HG02884 (cell line): Measurements from ENCODE around the gene PDXP.

Source experiments
- ATAC-seq: cut with Tn5 transposase; IDR thresholded peaks from one replicate; pipeline ENCODE4 v1.9.1; 2021; ENCODE audit warnings: mild to moderate bottlenecking, moderate library complexity; ENCODE audit not compliant: unreplicated experiment

Gene PDXP

DNA sequence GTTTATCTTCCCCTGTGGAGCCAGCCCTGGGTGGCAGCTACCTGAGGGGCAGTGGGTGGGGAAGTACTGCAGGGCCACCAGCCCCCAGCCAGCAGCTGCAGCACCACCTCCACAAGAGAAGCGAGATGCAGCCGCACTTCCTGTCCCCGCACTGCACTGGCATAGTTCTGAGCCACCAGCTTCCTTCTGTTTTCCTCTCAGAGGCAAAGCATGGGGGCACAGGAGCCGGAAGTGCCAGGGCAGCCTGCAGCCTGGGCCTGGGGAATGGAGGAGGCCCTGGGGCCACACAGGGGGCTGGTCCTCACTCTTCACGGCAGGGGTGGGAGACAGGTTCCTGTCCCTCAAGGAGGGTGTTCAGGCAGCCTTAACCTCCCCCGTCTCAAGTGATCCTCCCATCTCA lies 31.0 kb upstream of the PDXP start:
- ATAC-seq: no peak

DNA sequence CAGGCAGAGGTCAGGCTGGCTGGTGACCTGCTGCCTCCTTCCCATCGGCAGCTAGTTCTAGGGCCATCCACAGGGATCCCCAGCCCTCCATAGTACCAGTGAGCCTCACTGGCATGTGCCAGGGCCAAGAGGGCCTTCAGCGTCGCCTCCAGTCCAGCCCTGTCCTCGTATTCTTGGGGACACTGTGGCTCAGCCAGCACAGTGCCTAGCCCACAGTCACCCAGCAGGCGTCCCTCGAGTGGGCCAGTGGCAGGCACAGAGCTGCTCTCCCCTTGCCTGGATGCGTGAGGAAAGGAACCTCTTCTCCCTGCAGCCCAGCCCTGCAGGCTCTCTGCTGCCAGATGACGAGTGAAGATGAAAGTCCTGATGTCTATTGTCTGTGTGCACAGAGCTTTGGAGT lies 29.7 kb upstream of the PDXP start:
- ATAC-seq: no peak

DNA sequence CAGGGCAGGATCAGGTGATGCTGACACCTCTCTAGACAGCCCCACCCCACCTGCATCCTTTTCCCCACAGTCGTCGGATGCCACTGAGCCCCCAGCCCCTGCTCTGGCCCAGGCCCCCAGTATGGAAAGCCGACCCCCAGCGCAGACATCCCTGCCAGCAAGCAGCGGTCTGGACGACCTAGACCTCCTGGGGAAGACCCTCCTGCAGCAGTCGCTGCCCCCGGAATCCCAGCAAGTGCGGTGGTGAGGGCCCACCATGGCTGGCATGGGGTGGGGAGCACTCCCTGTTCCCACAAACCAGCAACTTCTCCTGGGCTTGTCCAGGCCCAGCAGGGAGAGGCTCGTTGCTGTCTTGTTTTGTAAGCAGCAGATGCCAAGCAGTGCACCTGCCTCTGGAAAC lies 28.6 kb upstream of the PDXP start:
- no peak for ATAC-seq

DNA sequence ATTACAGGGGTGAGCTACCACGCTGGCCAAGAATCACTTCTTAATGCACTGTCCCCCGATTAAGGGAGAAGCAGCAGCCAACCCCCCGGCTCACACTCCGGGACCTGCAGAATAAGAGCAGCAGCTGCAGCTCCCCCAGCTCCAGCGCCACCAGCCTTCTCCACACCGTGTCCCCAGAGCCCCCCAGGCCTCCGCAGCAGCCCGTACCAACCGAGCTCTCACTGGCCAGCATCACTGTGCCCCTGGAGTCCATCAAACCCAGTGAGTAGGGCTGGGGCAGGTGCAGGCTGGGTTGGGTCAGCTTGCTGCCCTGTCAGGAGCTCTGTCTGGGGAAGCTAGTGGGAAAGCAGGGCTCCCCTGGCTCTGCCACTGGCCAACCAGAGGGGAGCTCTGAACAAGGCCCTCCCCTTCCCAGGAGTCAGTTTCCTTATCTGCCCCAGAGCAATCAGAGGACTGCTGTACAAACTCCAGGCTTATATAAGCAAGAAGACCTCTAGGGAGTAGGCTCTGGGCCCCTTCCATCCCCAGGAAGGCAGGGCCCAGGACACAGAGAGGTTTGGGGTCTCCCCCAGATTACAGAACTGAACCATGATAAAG lies 27.6 kb upstream of the PDXP start:
- ATAC-seq: no peak

DNA sequence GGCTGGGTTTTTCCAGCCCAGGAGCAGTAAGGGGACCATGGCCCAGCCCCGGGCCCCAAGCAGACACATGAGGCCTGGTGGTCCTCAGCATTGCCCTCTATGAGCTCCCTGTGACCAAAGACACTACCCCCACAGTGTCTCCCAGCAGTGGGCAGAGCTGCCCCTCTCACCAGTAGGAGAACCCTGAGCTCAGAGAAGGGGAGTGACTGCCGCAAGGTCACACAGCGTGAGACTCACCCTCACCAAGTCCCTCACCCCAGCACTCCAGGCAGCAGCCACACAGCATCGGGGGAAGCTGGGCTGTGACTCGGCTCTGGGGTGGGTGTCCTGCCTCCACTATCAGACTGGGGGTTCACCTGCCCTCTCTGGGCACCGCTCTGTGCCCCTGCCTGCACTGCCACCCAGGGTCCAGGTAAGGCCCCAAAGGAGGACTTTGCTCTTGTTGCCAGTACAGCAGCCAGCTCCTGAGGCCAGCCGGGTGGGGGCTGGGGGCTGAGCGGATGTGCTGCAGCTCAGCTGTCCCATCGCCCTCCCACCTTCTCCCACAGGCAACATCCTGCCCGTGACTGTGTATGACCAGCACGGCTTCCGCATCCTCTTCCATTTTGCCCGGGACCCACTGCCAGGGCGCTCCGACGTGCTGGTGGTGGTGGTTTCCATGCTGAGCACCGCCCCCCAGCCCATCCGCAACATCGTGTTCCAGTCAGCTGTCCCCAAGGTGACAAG lies 26.9 kb upstream of the PDXP start:
- ATAC-seq: no peak

DNA sequence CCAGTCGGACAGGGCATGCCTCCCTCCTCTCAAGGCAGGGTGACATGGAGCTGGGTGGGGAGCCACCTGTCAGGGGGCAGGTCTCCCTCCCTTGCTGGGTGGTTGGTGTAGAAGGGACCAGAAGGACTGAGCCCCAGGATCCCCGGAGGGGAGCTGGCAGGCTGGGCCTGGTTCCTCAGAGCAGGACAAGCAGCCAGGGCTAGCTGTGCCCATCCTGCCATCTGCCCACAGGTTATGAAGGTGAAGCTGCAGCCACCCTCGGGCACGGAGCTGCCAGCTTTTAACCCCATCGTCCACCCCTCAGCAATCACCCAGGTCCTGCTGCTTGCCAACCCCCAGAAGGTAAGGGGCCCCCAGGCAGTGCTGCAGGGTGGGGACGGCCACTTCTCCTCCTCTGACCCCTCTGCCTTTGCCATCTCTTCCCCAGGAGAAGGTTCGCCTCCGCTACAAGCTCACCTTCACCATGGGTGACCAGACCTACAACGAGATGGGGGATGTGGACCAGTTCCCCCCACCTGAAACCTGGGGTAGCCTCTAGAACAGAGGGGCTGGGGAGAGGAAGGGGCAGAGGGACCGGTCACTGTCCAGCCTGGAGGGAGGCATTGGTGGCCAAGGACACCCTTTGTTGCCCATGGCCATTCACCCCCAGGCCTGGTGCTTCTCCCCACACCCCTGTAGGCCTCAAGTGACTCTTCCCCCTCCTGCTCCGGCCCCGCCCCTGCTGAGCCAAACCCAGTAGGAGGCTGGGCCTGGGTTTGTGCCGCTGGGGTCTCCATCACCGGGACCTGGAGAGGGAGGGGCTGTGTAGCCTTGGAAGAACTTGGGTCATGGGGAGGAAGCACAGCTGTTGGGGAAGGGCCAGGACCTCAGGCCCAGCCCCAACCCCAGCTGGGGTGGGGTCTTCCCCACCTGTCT lies 26.1 kb upstream of the PDXP start:
- no peak for ATAC-seq

DNA sequence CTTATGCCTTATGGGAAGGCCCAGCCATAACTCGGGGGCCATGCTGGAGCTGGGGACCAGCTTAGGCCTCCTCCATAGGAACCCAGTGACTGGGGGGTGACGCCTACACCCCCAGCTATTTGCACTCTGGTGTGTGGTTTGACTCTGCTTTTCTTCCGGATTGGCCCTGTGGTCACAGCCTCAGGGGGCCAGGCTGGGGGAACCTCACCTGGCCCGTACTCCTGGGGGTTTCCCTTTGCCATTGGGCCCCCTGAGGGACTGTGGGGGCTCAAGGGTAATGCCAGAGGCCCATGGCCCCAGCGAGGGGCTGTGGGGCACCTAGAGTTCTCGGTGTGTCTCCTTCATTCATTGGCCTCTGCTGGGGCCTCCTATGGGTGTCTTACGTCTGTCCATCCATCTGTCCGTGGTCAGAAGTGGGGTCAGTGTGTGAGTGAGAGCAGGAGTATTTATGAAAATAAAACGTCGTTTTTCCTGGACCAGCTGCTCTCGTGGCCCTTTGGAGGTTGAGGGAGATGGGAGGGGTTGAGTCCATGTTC lies 25.4 kb upstream of the PDXP start:
- peak; percentile 39 for ATAC-seq

DNA sequence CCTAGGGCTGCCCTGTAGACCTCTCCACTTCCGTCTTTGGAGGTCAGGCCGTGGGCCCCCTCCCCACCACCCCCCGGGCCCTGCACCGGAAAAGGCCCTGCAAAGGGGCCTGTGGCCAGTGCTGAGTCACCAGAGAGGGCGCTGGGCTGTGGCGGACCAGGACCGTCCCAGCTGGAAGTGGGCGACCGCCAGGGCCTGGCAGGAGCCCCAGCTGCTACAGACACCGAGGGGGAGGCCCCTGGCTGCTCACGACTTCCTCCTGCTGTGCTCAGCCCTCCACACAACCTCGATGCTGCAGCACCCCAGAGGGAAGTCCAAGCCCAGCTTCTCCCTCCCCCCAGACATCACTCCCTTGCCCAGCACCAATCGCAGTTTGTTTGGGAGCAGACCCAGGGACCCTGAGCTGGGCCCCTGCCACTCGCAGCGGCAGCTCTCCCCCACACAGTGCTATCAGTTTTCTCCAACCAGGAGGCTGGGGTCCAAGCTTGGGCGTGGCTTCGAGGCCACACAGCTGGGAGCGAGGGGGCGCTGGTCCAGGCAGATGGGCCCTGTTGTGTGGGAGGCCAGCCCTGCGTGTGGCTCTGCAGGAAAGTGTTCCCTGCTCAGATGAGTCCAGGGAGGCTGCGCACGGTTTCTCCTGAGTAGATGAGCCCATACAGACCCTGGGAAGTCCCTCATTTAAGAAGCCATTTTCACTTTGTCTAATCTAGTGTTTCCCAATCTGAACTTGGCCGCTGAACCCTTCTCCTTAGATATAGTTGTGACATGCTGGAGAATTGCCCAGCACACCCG lies 24.7 kb upstream of the PDXP start:
- peak; percentile 41 for ATAC-seq

DNA sequence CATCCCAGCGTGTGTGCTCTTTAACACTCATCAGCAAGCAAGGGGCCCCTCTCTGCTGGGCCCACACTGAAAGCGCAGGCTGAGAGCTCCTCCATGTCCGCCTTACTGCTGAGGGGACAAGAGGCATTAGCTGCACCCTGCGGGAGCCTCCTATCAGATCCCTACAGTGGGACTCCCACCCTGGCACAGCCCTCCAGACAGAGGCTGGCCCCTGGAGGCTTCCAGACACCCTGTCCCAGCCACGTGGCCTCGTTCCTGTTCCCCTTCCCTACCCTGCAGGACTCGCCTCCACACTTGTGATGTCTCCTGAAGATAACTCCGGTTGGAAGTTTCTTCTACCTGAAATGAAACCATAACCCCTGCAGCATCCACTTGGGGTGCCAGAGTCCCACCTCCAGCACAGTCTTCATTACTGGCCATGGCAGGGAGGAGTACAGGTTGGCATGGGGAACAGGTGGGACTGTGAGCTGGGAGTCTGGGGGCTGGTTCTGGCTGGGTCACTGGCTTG lies 24.1 kb upstream of the PDXP start:
- no peak for ATAC-seq

DNA sequence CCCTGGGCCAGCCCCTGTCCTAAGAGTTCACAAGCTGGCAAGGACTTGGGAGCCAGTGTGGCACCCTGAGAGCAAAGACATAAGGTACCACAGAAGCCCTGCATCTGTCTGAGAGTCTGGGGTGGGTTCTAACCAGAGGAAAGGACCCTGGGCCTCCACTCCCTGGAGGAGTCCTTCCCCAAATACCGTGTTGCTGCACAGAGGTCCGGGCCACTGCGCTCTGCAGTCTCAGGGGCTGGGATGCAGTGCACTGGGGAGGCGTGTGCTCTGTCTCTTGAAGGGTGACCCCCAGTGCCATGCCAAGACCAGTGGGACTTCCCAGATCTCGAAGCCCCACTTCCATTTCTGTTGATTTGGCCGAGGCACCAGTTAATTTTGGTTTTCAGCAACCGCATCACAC lies 23.4 kb upstream of the PDXP start:
- no peak for ATAC-seq

DNA sequence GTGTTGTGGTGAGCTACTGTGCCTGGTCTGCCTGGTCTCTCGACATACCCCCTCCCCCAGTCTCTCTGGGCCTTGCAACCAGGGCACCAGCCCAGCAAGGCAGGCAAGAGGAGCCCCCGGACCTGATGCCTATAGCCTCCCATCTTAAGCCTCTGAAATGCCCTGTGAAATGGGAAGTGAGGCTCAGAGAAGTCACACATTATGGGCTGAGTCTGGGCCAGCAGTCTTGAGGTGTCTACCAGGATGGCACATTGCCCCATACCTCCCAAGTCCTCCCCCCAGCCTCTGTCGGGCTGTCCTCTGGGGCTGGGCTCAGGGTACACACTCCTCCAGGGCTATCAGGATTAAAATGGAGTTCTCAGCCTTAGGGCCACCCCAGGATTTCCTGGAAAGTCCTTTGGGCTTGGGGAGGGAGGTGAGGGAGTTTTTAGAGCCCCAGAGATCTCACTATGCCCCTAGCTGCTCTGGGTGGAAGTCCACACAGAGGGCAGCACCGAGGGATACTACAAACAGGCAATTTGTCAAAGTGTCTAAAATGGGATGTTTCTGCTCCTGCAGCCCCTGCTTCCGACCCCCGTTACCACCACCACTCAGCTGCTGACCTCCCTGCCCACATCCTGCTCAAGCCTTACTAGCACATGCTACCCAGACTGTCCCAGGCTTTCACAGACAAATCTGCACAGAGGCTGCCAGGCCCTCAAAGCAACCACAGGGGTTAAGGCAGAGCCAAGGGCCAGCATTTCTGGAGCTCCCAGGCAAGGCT lies 22.2 kb upstream of the PDXP start:
- ATAC-seq: no peak

DNA sequence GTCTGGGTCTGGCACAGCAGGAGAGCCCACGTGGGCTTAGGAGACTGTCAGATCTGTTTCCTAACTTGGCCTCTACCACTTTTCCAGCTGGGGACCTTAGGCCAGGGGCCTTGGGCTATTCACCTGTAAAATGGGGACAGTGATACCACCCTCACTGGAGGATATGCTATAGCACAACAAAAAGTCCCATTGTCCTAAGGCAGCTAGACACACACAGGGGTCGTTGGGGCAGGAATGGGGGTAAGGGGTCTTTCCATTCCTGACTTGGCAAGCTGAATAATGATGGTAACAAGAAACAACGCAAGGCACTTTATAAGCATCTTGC lies 21.6 kb upstream of the PDXP start:
- no peak for ATAC-seq

DNA sequence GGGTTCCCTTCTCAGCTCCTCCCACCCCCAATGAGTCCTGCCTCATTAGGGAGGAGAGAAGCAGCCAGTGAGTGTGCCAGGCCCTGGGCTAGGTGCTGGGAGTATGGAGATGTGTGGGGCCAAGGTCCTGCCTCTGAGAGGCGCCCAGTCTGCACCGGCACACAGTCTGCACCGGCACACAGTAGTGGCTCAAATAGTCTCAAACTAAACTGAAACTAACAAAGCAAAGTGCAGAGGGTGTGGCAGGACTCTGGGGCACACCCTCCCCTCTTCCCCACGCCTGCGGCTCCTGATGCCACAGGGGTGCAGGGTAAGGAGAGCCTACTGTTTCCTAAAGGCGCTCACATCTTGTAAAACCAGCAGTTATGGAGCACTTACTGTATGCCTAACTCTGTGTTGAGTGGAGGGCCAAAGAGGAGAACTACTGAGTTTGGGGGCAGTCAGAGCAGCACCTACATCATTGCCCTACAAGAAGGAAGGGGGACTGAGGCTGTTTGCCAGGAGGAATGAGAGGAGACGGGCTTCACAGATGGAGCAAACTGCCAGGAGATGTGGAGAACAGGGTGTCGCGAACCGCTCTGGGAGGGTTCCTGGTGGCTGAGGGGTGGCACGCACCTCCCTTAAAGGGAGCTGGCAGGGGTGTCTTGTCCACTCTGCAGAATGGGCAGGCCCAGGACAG lies 20.0 kb upstream of the PDXP start:
- no peak for ATAC-seq

DNA sequence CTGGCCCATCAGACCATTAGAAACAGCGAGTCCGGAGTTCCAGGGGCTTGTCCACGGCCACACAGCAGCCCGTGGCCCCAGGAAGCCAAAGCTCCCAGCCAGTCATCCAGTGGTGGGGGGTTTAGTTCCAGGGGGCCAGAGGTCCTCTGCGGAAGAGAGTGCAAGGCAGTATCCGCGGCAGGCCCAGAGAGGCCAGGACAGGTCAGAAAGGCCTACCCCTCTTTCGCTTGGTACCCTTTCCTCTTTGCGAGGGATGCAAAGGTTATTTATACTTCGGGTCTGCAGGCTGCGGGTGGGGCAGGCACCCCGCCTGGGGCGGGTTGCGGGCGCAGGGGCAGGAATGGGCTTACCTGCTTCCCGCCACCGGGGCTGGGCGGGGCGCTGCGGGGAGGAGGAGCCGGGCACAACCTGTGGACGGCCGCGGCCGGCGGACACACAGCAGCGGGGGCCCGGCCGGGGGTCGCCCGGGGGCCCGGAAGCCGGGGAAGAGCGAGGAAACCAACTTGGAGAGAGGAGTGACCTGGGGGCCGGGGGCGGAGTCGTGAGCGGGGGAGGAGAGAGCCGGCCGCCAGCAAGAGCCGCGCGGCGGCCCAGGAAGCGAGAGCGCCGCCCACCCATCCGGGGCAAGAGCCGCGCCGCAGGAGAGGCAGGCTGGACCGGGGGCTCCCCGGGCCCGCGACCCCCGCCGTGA lies 19.3 kb upstream of the PDXP start, which contains the start of gene SH3BP1:
Gene SH3BP1, plus strand, starts transcription at position 600 of the 691 bp plus-strand sequence. CDS start 119 bp downstream, outside the sequence.
- no peak for ATAC-seq

DNA sequence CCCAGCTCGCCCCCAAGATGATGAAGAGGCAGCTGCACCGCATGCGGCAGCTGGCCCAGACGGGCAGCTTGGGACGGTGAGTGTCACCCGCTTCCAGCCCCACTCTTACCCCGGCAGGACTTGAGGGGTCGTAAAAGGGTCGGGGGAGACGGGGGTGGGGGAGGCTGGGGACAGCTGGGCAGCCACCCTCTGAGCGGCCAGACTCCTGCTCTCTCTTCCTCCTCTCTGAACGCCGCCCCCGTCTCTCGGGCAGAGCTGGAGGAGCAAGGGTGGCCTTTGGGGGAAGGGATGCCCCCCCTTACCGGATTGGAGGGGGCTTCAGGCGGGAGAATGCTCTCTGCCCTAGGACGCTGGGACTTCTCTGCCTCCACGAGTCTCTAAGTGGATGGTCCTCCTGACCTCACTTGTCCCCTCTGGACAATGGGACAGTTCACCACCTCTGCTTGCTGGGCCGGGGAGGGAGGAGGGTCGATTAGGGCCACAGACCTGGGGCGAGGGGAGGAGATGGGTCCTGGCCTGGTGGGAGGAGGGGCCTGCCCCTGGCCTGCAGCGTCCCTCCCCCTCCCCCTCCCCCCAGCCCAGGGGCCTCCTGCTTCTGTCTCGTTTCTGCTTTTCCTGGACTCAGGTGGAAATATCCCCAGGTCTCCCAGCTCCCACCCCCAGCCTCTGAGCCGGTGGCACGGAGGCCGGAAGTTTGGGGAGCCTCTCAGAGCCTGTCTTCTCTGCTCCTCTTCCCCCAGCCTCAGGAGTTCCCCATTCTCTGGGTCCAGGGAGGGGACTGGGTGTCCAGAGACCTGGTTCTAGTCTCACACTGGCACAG lies 18.5 kb upstream of the PDXP start:
- ATAC-seq: no peak

DNA sequence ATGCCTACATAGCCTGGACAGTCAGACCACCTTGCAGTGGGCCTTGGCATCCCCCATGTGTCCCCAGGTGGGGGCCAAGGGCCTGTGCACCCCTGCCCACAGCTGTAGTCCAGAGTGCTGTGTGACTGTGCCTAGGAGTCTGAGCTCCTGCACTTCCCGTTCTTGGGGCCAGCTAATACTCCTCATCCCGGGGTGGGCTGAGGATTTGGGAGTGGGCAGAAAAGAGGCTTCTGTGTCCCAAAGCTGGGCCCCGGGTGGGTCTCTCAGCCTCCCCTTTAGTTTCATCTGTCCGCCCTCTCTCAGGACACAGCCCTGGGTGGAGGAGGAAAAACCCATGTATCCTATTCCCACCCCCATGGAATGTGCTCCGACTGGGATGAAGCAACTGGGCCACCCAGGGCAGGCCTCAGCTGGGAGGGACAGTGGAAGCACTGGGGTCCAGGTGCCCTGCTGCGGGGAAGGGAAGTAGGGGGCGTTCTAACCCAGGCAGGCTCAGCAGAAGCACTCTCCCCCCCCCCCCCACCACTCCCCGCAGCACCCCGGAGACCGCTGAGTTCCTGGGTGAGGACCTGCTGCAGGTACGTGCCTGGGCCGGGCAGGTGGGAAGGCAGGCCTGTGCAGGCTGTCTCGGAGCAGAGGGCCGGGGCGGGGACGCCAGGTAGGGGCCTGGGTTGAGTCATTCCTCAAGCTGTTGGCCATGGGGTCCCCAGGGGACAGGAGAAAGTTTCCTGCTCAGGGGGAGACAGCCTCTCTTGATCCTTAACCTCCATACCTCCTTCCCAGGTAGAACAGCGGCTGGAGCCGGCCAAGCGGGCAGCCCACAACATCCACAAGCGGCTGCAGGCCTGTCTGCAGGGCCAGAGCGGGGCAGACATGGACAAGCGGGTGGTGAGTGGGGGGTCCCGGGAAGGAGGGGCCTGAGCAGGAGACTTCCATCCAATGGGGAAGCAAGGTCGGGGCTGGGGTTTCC lies 17.6 kb upstream of the PDXP start:
- ATAC-seq: no peak

DNA sequence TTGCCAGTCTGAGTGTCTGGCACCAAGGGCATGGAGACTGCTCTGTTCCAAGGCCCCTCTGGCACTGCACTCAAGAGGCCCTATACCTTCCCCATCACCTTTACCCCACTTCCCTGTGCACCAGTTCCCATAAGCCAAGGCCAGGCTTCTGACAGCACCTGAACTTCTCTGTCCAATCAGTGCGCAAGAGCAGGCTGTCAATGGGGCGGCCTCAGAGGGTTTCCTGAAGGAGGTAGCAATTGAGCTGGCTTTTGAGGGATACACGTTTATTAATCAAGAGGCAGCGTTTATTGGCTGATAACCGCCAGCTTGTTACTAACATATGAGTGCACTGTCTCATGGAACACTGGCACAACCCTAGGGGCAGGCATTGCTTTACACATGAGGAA lies 17.0 kb upstream of the PDXP start:
- ATAC-seq: no peak
